Measurements from ENCODE around the gene KLHL8. TPM values are rescaled to one million over a fixed set of nuclear protein-coding genes. Genes with fewer than 3 reads are reported as not detected.

The KLHL8 gene
- total RNA-seq, 1 experiment from 2014 or later, result 7.5 TPM

GRCh38 chr4:87141428-87141827, 79.0 kb downstream of the KLHL8 start:
- Histone ChIP-seq H3K56ac (ENCODE audit: insufficient read length, low read depth, low read length) (no peak overlapping the region), H3T11ph (ENCODE audit: low read length) (no peak overlapping the region), H2BK20ac (ENCODE audit: low read depth, low read length, poor library complexity, severe bottlenecking) (no peak overlapping the region), H3K4me1 (ENCODE audit: insufficient read depth, low read length) (no peaks in the 10 kb centered on the region), H4K8ac (replicated peaks; ENCODE audit: insufficient read length, low read depth, low read length) (no peak overlapping the region), H4K20me1 (ENCODE audit: control insufficient read depth, insufficient read depth, insufficient read length) (no peaks in the 10 kb centered on the region), H2AK5ac (ENCODE audit: insufficient read length, low read length) (no peak overlapping the region), H2BK15ac (ENCODE audit: low read depth, low read length) (no peak overlapping the region; the same call in 1 of the 2 replicates), H4K5ac (ENCODE audit: insufficient read length, low read depth, low read length) (no peak overlapping the region), H3K9ac (ENCODE audit: extremely low read depth, insufficient read length, low read length) (no peak overlapping the region), H3K4ac (ENCODE audit: low read depth, low read length) (no peak overlapping the region), H3K23ac (ENCODE audit: insufficient read length, low read depth, low read length) (no peak overlapping the region), H3K18ac (ENCODE audit: insufficient read length, low read depth, low read length) (no peak overlapping the region), H3K23me2 (ENCODE audit: insufficient read length, low read depth, low read length, poor library complexity, severe bottlenecking) (no peaks in the 10 kb centered on the region), H3K27ac (ENCODE audit: insufficient read length, low read depth, low read length) (no peak overlapping the region), H3K27me3 (ENCODE audit: insufficient read depth, low read length) (no peaks in the 10 kb centered on the region), H3K4me2 (ENCODE audit: insufficient read depth, insufficient read length, low read length) (no peak overlapping the region), H3K14ac (ENCODE audit: insufficient read depth, low read length) (no peak overlapping the region), H3K79me1 (ENCODE audit: insufficient read depth, low read depth, low read length, poor library complexity, severe bottlenecking) (no peaks in the 10 kb centered on the region), H2BK5ac (ENCODE audit: insufficient read length, low read length) (no peak overlapping the region), H2AFZ (ENCODE audit: low read length) (no peak overlapping the region), H4K91ac (ENCODE audit: insufficient read length, low read depth, low read length) (no peak overlapping the region), H2BK120ac (ENCODE audit: low read depth, low read length, poor library complexity, severe bottlenecking) (no peak overlapping the region), H3K79me2 (ENCODE audit: insufficient read depth, low read length) (no peaks in the 10 kb centered on the region), H3K9me3 (ENCODE audit: control insufficient read depth, low read depth, low read length) (no peaks in the 10 kb centered on the region), H2BK12ac (ENCODE audit: insufficient read length, low read depth, low read length) (no peak overlapping the region)
- H3K27me3 Mint-ChIP-seq (ENCODE audit: low read depth), result no peaks in the 10 kb centered on the region
- DNase-seq, result no peak
- H3K9me3 Mint-ChIP-seq, result no peaks in the 10 kb centered on the region
- peaks cover 0 to 2% of the 10 kb centered on the region in 2 experiments; a peak in 1 of 4 replicates for H3K4me1 Mint-ChIP-seq
- TF ChIP-seq CTCF (conservative IDR thresholded peaks at IDR 0.05), result no peak
- no peak overlapping the region for H3K4me3 Mint-ChIP-seq
- peaks cover 12 to 50% (median 46%) of the 10 kb centered on the region in 3 experiments for H3K36me3 Mint-ChIP-seq (ENCODE audit: insufficient read depth in 1 of 3, low read depth in 3 of 3)
- peak overlapping the region in 1 of 3 experiments; percentile 52; a peak in 2 of 7 replicates for H3K27ac Mint-ChIP-seq
- no CpG with 5 or more reads among the region's 3 CpGs for WGBS (ENCODE audit: extremely low coverage, insufficient read length, low lambda C conversion rate)
